Lung (tissue), 12 donors: ENCODE results near the gene TBRG1. TPM values are rescaled to one million over a fixed set of nuclear protein-coding genes. Genes with fewer than 3 reads are reported as not detected.

Experiments
- ATAC-seq: fragments of 200-7000 bp; cut with Tn5 transposase; one replicate; pipeline ENCODE4 v1.9.1; 2020; ENCODE audit warnings: moderate number of reproducible peaks; ENCODE audit not compliant: insufficient read depth, low FRiP score
- DNase-seq, 3 donors: peaks; one replicate each; pipeline ENCODE4 v3.0.0-alpha.2; 2013 to 2017
- H3K27ac ChIP-seq, 2 donors: one replicate each; pipeline ENCODE4 v1.5.1; 2013; ENCODE audit warnings: mild to moderate bottlenecking in 2 of 2, moderate library complexity in 2 of 2, control low read depth in 1 of 2, inconsistent platforms in 1 of 2, low read depth in 1 of 2, low read length in 1 of 2
- H3K27me3 ChIP-seq, 3 donors: one replicate each; pipeline ENCODE4 v1.5.1; 2013; ENCODE audit warnings: low read length in 2 of 3; ENCODE audit not compliant: control insufficient read depth in 3 of 3, insufficient read depth in 3 of 3
- H3K36me3 ChIP-seq, 4 donors: one replicate each; pipeline ENCODE4 v1.5.1; 2013; ENCODE audit warnings: low read length in 4 of 4, mild to moderate bottlenecking in 1 of 4, moderate library complexity in 1 of 4; ENCODE audit not compliant: control insufficient read depth in 4 of 4, insufficient read depth in 4 of 4
- H3K4me1 ChIP-seq, 5 donors: one replicate each; pipeline ENCODE4 v1.5.1; 2013; ENCODE audit warnings: low read length in 5 of 5, mild to moderate bottlenecking in 2 of 5, moderate library complexity in 1 of 5; ENCODE audit not compliant: control insufficient read depth in 5 of 5, insufficient read depth in 5 of 5
- H3K4me3 ChIP-seq: one replicate; pipeline ENCODE4 v1.5.1; 2013; ENCODE audit warnings: mild to moderate bottlenecking, control low read depth, moderate library complexity
- H3K9ac ChIP-seq, 2 donors: one replicate each; pipeline ENCODE4 v1.5.1; 2013; ENCODE audit warnings: low read length in 2 of 2, control low read depth in 1 of 2; ENCODE audit not compliant: insufficient read depth in 1 of 2
- H3K9me3 ChIP-seq, 4 donors: one replicate each; pipeline ENCODE4 v1.5.1; 2013; ENCODE audit warnings: low read length in 3 of 4, mild to moderate bottlenecking in 1 of 4, moderate library complexity in 1 of 4; ENCODE audit not compliant: control insufficient read depth in 4 of 4, insufficient read depth in 3 of 4
- WGBS, 2 donors: extraction: QIAGEN DNeasy Blood & Tissue Kit; methylation state at CpG; one replicate each; pipeline ENCODE4 v1.1.7; 2013; 5-methylcytosine and 5-hydroxymethylcytosine counted together
- polyA plus RNA-seq, 2 donors: library from polyadenylated mRNA; stranded (reverse); fragments of 200-250 nt; gene quantifications; one replicate each; pipeline ENCODE4 v1.2.1, GENCODE V29; 2013
- total RNA-seq, 2 donors: library from RNA; depleted of rRNA in 1 of 2; stranded (reverse); fragments of >200 nt in 1 of 2; gene quantifications; one replicate each; pipeline ENCODE4 v1.2.1, GENCODE V29; 2014 to 2021
- TF ChIP-seq, protein P1 (sequence below): IDR thresholded peaks from 2 replicates; pipeline ENCODE4 v1.5.1; 2012; ENCODE audit warnings: mild to moderate bottlenecking; ENCODE audit errors: control extremely low read depth, extremely low read depth
- donor health status: control.
- donor health status: control.
- donor health status: Bipolar disorder and iron deficiency.
- donor health status: healthy.
- donor health status: DM: yes; HTN: yes; CAD: no.

TBRG1 gene
- total and polyA plus RNA-seq, 4 donors: 31.3 to 47.0 (median 37.6) TPM

DNA sequence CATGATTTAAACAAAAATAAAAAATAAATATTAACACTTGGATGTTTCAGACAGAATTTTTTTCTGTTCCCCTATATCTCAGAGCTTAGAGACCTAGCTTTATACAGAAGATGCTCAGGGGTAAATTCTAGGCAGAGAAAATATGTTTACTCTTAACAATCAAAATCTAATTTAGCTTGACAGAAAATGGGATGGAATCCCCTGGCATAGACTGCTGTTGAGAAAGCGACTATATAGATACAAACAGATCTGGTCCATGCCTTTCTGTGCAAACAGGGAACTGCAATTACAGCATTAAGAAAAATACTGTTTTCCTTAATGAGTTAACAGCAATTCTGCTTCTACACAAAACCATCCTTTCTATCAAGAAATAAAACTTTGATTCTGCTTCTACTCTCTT, 36.3 kb downstream of the TBRG1 start:
- DNase-seq (no peak), ATAC-seq (no peak)
- Histone ChIP-seq H3K4me3 (no peak overlapping the region), H3K27ac (no peak overlapping the region), H3K36me3 (peaks cover 0 to 2% (median 0%) of the 10 kb centered on the region in 4 donors), H3K4me1 (peaks cover 0 to 4% (median 0%) of the 10 kb centered on the region in 5 donors), H3K9ac (no peak overlapping the region), H3K27me3 (no peaks in the 10 kb centered on the region), H3K9me3 (no peaks in the 10 kb centered on the region)
- 95 to 96% methylated on average over 1 of the region's 1 CpG for WGBS, 2 donors
- TF ChIP-seq, protein P1, sequence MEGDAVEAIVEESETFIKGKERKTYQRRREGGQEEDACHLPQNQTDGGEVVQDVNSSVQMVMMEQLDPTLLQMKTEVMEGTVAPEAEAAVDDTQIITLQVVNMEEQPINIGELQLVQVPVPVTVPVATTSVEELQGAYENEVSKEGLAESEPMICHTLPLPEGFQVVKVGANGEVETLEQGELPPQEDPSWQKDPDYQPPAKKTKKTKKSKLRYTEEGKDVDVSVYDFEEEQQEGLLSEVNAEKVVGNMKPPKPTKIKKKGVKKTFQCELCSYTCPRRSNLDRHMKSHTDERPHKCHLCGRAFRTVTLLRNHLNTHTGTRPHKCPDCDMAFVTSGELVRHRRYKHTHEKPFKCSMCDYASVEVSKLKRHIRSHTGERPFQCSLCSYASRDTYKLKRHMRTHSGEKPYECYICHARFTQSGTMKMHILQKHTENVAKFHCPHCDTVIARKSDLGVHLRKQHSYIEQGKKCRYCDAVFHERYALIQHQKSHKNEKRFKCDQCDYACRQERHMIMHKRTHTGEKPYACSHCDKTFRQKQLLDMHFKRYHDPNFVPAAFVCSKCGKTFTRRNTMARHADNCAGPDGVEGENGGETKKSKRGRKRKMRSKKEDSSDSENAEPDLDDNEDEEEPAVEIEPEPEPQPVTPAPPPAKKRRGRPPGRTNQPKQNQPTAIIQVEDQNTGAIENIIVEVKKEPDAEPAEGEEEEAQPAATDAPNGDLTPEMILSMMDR: no peak

- DNase-seq (no peak), ATAC-seq (no peak)
- Histone ChIP-seq H3K9me3 (no peaks in the 10 kb centered on the region), H3K27ac (no peak overlapping the region), H3K9ac (no peak overlapping the region), H3K27me3 (no peaks in the 10 kb centered on the region), H3K4me3 (no peak overlapping the region), H3K4me1 (peaks cover 0 to 4% (median 0%) of the 10 kb centered on the region in 5 donors), H3K36me3 (peaks cover 0 to 4% (median under 1%) of the 10 kb centered on the region in 4 donors)
- TF ChIP-seq, protein P1: no peak
Observed at GRCh38 chr11:124661553-124661952, 38.9 kb downstream of the TBRG1 start.

DNA sequence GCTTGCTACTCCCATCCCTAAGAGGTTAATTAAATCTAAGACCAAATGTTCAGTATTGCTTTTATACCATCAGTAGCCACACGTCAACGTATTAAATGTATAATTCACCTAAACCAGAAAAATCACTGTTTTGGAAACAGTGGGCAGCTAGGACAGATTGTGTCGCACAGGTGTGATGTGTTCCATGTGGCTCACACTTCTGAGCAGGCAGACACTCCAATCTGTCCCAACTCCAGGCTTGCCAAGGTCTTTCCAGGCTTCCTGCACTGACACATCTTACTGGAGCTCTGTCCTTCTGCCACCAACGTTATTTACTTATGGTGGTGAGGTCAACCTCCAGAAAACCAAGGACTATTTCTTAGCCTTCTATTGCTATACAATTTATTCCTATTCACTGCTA, 39.4 kb downstream of the TBRG1 start:
- Histone ChIP-seq H3K36me3 (peaks cover 0 to 3% (median under 1%) of the 10 kb centered on the region in 4 donors), H3K4me1 (peaks cover 0 to 3% (median 0%) of the 10 kb centered on the region in 5 donors), H3K27me3 (no peaks in the 10 kb centered on the region), H3K9ac (no peak overlapping the region), H3K4me3 (no peak overlapping the region), H3K9me3 (no peaks in the 10 kb centered on the region), H3K27ac (no peak overlapping the region)
- DNase-seq (no peak), ATAC-seq (no peak)
- TF ChIP-seq, protein P1: no peak
- WGBS, 2 donors: 89 to 92% methylated on average over 4 of the region's 4 CpGs

DNA sequence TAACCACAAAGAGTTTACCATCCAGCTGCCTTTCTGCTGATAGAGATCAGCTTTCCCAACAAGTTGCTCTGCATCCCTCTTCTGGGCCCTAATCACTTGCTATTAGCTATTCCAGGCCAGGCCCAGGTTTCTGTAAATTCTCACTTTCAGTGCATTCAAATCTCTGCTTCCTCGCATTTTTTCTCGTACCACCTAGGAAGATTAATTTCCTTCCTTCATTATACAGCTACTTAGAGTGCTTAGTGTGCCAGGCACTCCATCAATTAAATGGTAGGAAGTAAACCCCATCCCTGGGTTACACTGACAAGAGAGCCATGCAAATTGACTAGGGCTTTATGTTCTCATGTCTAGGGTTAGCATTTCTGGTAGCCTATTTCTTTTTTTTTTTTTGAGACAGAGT, 41.2 kb downstream of the TBRG1 start:
- H3K9me3 ChIP-seq: no peaks in the 10 kb centered on the region
- no peak for DNase-seq
- 93 to 98% methylated on average over 2 of the region's 2 CpGs for WGBS, 2 donors
- TF ChIP-seq, protein P1: no peak
- no peak overlapping the region for H3K9ac ChIP-seq
- H3K27me3 ChIP-seq: no peaks in the 10 kb centered on the region
- H3K4me3 ChIP-seq: no peak overlapping the region
- ATAC-seq: no peak
- no peak overlapping the region for H3K27ac ChIP-seq
- no peaks in the 10 kb centered on the region for H3K4me1 ChIP-seq
- peaks cover 0 to 4% (median under 1%) of the 10 kb centered on the region in 4 donors for H3K36me3 ChIP-seq
